ENCODE measurements around the gene OPTC.

OPTC gene

GRCh38 chr1:203556047-203556851, 62.3 kb downstream of the OPTC start:
- in situ Hi-C loops (cut with MboI; ENCODE audit: low sequenced_read_pairs) = no loop called here

- in situ Hi-C loops (cut with MboI; ENCODE audit: low sequenced_read_pairs) = no loop called here
Observed at GRCh38 chr1:203557390-203557789, 63.4 kb downstream of the OPTC start.

GRCh38 chr1:203558064-203558760, 64.3 kb downstream of the OPTC start:
- in situ Hi-C loops (cut with MboI; ENCODE audit: low sequenced_read_pairs) = no loop called here
